GM20000 (cell line): ENCODE data around the gene ADRM1.

ENCODE experiments used
- DNase-seq: peaks from one replicate; pipeline ENCODE4 v3.0.0; 2012; ENCODE audit warnings: low spot score
- TF ChIP-seq, protein P1 (sequence below): IDR thresholded peaks from 2 replicates; pipeline ENCODE4 v1.5.1; 2012; ENCODE audit warnings: mild to moderate bottlenecking, control low read depth; ENCODE audit errors: extremely low read depth, missing control alignments

The ADRM1 gene

DNA sequence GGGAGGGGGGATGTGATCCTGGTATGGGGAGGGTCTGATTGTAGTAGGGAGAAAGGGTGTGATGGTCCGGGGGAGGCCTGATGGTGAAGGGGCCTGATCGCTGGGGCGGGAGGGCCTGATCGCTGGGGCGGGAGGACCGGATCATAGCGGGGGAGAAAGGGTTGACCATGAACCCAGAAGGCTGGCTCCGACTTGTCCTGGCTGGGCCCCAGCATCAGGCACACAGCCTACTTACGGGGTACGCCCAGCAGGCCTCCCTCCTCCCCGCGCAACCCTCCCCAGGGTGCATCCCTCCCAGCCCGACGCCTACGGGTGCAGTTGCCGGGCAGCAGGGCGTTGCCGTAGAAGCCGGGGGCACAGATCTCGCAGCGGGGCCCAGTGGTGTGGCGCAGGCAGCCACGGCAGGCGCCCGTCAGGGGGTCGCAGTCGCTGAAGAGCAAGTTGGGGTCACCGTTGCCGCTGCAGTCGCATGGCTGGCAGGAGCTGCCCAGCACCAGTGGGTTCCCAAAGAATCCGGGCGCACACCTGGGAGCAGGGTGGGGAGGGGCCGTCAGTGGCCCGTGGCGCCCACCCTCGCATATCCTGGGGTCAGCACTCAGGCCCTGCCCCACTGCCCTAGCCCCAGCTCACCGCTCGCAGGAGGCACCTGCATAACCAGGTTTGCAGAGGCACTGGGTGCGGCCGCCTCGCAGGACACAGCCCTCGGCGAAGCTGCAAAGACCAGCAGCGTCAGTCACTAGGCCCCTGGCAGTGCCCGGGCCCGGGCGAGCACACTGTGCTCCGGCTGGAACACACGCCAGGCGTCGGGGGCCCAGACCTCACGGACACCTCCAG, 20.6 kb downstream of the ADRM1 start:
- TF ChIP-seq, protein P1, sequence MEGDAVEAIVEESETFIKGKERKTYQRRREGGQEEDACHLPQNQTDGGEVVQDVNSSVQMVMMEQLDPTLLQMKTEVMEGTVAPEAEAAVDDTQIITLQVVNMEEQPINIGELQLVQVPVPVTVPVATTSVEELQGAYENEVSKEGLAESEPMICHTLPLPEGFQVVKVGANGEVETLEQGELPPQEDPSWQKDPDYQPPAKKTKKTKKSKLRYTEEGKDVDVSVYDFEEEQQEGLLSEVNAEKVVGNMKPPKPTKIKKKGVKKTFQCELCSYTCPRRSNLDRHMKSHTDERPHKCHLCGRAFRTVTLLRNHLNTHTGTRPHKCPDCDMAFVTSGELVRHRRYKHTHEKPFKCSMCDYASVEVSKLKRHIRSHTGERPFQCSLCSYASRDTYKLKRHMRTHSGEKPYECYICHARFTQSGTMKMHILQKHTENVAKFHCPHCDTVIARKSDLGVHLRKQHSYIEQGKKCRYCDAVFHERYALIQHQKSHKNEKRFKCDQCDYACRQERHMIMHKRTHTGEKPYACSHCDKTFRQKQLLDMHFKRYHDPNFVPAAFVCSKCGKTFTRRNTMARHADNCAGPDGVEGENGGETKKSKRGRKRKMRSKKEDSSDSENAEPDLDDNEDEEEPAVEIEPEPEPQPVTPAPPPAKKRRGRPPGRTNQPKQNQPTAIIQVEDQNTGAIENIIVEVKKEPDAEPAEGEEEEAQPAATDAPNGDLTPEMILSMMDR: no peak
- no peak for DNase-seq

DNA sequence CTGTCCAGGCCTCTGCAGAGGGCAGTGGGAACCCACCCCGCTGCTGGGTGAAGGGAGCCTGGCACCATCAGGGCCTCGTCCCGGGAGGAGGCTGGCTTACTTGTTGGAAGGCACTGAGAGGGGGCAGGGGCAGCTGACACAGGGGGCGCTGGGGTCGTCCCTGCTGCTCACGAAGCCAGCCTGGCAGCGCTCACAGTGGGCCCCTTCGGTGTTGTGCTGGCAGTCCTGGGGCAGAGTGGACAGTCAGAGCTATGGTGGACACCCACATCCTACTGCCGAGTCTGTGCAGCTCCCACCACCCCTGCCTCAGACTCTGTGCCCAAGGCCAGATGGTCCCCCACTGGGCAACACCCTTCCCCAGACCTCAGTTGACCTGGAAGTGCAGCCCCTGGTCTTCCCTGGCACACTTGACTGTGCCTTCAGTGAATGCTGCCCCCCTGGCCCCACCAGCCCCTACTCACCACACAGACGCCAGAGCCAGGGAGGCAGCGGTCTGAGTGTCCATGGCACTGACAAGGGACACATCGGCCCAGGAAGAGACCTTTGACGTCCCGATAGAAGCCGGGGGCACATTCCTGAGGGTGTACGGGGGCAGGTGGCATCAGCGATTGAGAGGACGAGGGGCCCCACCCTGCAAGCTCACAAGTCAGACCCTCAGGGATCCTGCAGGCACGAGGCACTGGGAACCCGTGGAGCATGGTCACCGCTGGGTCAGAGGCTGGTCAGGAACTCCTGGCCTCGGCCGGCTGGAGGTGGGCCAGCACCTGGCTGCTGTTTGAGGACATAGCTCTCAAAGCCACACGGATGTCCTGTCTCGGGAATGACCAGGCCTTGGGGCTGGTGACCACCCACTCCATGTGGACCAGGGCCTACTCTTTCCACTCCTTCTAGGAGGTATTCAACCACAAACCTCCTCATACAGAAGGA, 21.4 kb downstream of the ADRM1 start:
- TF ChIP-seq, protein P1: no peak
- DNase-seq: no peak

DNA sequence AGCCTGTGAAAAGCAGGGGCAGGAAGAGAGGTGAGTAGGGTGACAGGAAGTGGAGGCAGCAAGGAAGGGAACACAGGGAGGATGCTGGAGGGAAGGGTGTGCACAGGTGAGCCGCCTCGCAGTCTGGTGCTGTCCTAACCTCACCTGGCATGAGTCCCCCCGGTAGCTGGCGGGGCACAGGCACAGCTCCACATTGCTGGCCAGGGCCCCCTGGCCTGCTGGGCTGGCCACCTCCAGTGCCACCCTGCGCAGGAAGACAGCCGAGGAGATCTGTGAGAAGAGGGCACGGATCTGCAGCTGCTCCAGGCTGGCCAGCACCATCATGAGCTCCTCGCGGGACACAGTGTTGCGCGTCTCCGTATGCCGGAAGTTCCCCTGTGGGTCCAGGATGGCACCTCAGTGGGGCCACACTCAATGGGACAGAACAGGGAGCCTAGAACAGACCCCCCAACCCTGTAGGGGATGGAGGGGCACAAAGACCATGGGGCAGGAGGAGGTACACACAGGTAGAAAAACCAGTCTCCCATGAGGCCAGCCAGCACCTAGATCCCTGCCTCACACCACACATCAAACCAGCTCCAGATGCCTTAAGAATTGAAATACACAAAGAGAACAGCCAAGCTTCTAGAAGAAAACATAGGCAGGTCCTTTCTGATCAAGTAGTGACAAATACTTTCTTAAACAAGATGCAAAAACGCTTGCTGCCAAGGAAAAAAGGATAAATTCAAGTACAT, 22.5 kb downstream of the ADRM1 start:
- TF ChIP-seq, protein P1: no peak
- DNase-seq: no peak

DNA sequence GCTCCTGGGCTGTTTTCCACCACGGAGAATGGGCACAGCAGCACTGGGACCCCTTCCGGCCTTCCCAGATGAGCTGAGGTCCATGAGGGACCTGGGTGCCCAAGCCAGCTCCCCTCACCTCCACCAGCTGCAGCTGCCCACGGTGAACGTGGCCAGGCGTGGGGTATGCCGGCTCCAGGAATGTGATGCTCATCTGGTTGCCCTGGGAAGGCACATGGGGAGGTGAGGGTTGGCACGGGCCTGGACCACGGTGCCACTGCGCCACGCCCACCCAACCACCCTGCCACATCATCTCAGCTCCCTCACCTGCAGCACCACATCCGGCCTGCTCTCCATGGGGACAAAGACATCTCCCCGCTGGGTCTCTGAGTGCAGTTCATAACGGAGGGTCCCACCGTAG, 23.8 kb downstream of the ADRM1 start:
- DNase-seq: no peak
- TF ChIP-seq, protein P1: no peak

DNA sequence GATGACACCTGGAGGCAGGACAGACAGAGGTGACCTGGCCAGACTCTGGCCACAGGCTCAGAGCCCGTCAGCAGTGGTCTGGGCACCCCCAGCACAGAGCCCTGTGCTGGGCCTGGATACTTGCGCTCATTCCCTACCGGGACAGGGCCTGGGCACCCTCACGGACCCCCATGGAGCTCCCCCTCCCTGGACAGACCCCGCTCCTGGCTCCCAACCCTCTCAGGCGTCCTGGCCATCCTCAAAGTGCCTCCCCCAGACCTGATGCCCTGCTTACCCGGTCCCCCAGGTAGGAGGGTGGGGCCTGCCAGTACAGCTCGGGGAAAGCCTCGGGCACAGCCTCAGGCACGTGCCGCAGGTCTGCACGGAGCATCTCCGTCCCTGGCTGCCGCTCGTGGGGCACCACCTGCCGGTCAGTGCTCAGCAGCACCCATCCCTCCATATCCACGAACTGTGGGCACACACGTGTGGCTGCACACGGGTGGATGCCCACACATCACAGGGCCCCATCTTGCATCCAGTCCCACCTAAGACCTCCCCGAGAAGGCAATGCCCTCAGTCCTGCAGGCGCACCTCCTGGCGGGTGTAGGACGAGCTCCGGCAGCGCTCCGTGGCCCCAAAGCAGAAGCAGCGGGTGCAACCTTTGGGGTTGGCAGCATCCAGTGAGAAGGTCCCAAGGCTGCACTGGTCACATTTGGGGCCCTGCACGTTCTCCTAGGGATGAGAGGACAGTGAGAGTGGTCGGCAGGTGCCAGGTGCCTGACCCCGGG, 24.3 kb downstream of the ADRM1 start:
- no peak for DNase-seq
- TF ChIP-seq, protein P1: no peak

DNA sequence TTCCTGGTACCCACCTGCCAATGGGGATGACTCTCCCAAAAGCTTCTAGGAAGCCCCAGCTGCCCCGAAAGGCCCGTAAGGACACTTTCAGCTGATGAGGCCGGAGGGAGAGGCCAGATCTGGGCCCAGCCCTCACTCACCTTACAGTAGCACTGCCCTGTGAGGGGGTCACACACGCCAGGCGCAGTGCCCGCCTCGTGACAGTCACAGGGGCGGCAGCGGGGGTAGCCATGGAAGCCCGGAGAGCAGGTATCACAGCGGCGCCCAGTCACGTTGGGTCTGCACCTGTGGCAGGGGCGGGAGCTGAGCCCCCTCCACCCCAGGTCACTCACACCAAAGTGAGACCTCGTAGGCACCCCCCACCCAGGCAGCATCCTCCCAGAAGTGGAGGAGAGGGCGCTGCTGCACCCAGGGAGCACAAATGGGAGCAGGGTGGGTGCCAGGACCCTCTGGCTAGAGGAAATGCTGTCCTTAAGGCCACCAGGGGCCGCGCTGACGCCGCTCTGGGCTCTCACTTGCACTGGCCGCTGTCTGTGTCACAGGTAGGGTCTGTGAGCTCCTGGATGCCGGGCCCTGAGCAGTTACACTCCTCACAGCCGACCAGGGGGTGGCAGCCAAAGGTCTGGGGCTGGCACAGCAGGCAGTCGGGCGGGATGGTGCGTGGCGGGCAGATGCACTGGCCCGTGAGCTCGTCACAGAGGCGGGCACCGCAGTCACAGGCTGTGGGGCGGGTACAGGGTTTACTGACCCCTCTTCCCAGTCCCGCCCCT, 25.1 kb downstream of the ADRM1 start:
- no peak for DNase-seq
- TF ChIP-seq, protein P1: no peak
